Measurements from ENCODE around the gene HAUS8.

The HAUS8 gene

GRCh38 chr19:17073869-17074633, 1.2 kb downstream of the HAUS8 start:
- Mint-ChIP-seq H3K36me3 (ENCODE audit: low read depth) (peaks cover 78% of the 10 kb centered on the region), H3K4me3 (peak overlapping the region; percentile 98), H3K27me3 (no peaks in the 10 kb centered on the region), H3K27ac (peak overlapping the region; percentile 100), H3K9me3 (no peaks in the 10 kb centered on the region), H3K4me1 (ENCODE audit: low read depth) (peaks cover 52% of the 10 kb centered on the region)
- DNase-seq, result no peak

- DNase-seq, result no peak
- Mint-ChIP-seq H3K4me1 (ENCODE audit: low read depth) (peaks cover 31% of the 10 kb centered on the region), H3K4me3 (no peak overlapping the region), H3K27ac (no peak overlapping the region), H3K36me3 (ENCODE audit: low read depth) (peaks cover 82% of the 10 kb centered on the region), H3K27me3 (no peaks in the 10 kb centered on the region), H3K9me3 (no peaks in the 10 kb centered on the region)
Measured at GRCh38 chr19:17070912-17071311, 4.3 kb downstream of the HAUS8 start.

GRCh38 chr19:17070421-17070820, 4.8 kb downstream of the HAUS8 start:
- peaks cover 85% of the 10 kb centered on the region for H3K36me3 Mint-ChIP-seq (ENCODE audit: low read depth)
- H3K27ac Mint-ChIP-seq, result peak overlapping the region; percentile 26
- H3K4me1 Mint-ChIP-seq (ENCODE audit: low read depth), result peaks cover 34% of the 10 kb centered on the region
- H3K4me3 Mint-ChIP-seq, result no peak overlapping the region
- H3K9me3 Mint-ChIP-seq, result no peaks in the 10 kb centered on the region
- DNase-seq, result no peak
- no peaks in the 10 kb centered on the region for H3K27me3 Mint-ChIP-seq

GRCh38 chr19:17069193-17069592, 6.1 kb downstream of the HAUS8 start:
- DNase-seq, result no peak

GRCh38 chr19:17063428-17063827, 11.8 kb downstream of the HAUS8 start:
- H3K4me1 Mint-ChIP-seq (ENCODE audit: low read depth), result peaks cover 27% of the 10 kb centered on the region
- DNase-seq, result no peak
- H3K36me3 Mint-ChIP-seq (ENCODE audit: low read depth), result peaks cover 90% of the 10 kb centered on the region
- H3K27me3 Mint-ChIP-seq, result no peaks in the 10 kb centered on the region
- no peak overlapping the region for H3K27ac Mint-ChIP-seq
- no peaks in the 10 kb centered on the region for H3K9me3 Mint-ChIP-seq
- no peak overlapping the region for H3K4me3 Mint-ChIP-seq

More at GRCh38 chr19:17069193-17069592, 6.1 kb downstream of the HAUS8 start:
- Mint-ChIP-seq H3K36me3 (ENCODE audit: low read depth) (peaks cover 87% of the 10 kb centered on the region), H3K9me3 (no peaks in the 10 kb centered on the region), H3K27ac (no peak overlapping the region), H3K4me1 (ENCODE audit: low read depth) (peaks cover 39% of the 10 kb centered on the region), H3K4me3 (no peak overlapping the region), H3K27me3 (no peaks in the 10 kb centered on the region)

DNA sequence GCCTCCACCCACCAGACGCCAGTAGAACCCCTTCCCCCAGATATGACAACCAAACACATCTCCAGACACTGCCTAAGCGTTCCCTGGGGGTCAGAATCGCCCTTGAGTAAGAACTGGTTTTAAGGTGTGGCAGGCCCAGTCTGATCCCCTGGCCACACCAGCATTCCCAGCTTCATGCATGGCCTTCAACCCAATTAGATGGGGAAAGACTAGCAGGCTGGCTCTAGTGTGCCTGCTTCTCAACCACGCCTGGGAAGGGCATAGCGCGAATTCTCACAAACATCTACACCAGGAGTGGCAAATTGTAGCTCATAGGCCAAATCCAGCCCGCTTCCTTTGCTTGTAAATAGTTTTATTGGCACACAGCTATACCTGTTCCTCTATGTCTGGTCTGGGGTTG, 13.6 kb downstream of the HAUS8 start:
- H3K9me3 Mint-ChIP-seq, result no peaks in the 10 kb centered on the region
- no peaks in the 10 kb centered on the region for H3K27me3 Mint-ChIP-seq

GRCh38 chr19:17061205-17061604, 14.0 kb downstream of the HAUS8 start:
- H3K4me3 Mint-ChIP-seq, result no peak overlapping the region
- no peak overlapping the region for H3K27ac Mint-ChIP-seq
- no peaks in the 10 kb centered on the region for H3K27me3 Mint-ChIP-seq
- DNase-seq, result no peak
- H3K9me3 Mint-ChIP-seq, result no peaks in the 10 kb centered on the region
- H3K4me1 Mint-ChIP-seq (ENCODE audit: low read depth), result peaks cover 23% of the 10 kb centered on the region
- H3K36me3 Mint-ChIP-seq (ENCODE audit: low read depth), result peaks cover 92% of the 10 kb centered on the region

More for the DNA sequence above, 13.6 kb downstream of the HAUS8 start:
- DNase-seq, result no peak
- H3K27ac Mint-ChIP-seq, result no peak overlapping the region
- H3K4me3 Mint-ChIP-seq, result no peak overlapping the region
- H3K36me3 Mint-ChIP-seq (ENCODE audit: low read depth), result peaks cover 92% of the 10 kb centered on the region
- H3K4me1 Mint-ChIP-seq (ENCODE audit: low read depth), result peaks cover 23% of the 10 kb centered on the region

- H3K4me3 Mint-ChIP-seq, result no peak overlapping the region
- no peak for DNase-seq
- peaks cover 23% of the 10 kb centered on the region for H3K4me1 Mint-ChIP-seq (ENCODE audit: low read depth)
- H3K27me3 Mint-ChIP-seq, result no peaks in the 10 kb centered on the region
- peaks cover 93% of the 10 kb centered on the region for H3K36me3 Mint-ChIP-seq (ENCODE audit: low read depth)
- no peaks in the 10 kb centered on the region for H3K9me3 Mint-ChIP-seq
- H3K27ac Mint-ChIP-seq, result no peak overlapping the region
Measured at GRCh38 chr19:17060802-17061201, 14.4 kb downstream of the HAUS8 start.

DNA sequence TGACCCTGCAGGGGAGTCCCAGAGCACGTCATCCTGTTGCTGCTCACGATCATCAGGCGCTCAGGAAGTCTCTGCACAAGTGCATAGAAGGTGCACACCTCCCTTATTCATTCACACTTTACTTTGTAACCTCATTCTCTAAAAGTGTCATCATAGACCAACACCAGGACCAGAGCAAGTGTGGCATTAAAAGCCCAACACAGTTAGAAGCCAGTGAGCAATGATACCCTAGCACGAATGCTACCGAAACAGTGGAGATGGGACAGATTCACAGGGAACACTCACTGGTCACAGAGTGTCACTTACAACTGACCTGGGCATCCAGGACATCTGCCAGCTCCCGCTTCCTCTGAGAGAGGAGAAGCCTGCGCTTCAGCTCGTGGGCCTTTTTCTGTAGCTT, 17.0 kb downstream of the HAUS8 start:
- DNase-seq, result no peak
- H3K4me3 Mint-ChIP-seq, result no peak overlapping the region

GRCh38 chr19:17055636-17056035, 19.6 kb downstream of the HAUS8 start:
- Mint-ChIP-seq H3K4me3 (no peak overlapping the region), H3K27ac (no peak overlapping the region), H3K9me3 (no peaks in the 10 kb centered on the region), H3K27me3 (no peaks in the 10 kb centered on the region), H3K4me1 (ENCODE audit: low read depth) (no peaks in the 10 kb centered on the region), H3K36me3 (ENCODE audit: low read depth) (peaks cover 91% of the 10 kb centered on the region)
- no peak for DNase-seq

More for the DNA sequence above, 17.0 kb downstream of the HAUS8 start:
- H3K9me3 Mint-ChIP-seq, result no peaks in the 10 kb centered on the region
- peaks cover 91% of the 10 kb centered on the region for H3K36me3 Mint-ChIP-seq (ENCODE audit: low read depth)
- no peaks in the 10 kb centered on the region for H3K27me3 Mint-ChIP-seq
- H3K27ac Mint-ChIP-seq, result no peak overlapping the region
- peaks cover 1% of the 10 kb centered on the region for H3K4me1 Mint-ChIP-seq (ENCODE audit: low read depth)

- Mint-ChIP-seq H3K36me3 (ENCODE audit: low read depth) (peaks cover 91% of the 10 kb centered on the region), H3K27ac (no peak overlapping the region), H3K4me1 (ENCODE audit: low read depth) (no peaks in the 10 kb centered on the region), H3K27me3 (no peaks in the 10 kb centered on the region), H3K4me3 (no peak overlapping the region), H3K9me3 (no peaks in the 10 kb centered on the region)
- no peak for DNase-seq
Measured at GRCh38 chr19:17054746-17055145, 20.5 kb downstream of the HAUS8 start.

DNA sequence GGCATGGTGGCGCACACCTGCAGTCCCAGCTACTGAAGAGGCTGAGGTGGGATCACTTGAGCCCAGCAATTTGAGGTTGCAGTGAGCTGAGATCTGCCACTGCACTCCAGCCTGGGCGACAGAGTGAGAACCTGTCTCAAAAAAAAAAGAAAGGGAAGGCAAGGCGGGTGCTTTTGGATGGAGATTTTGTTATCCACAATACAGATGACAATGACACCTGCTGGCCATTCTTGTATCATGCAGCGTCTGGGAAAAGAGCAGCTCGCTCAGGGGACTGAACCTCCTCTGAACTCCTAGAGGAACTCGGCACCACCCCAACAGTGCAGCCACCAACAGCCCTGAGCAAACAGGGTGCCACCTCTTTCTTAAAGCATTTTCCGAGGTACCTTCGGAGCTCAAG, 22.8 kb downstream of the HAUS8 start:
- no peak for DNase-seq

DNA sequence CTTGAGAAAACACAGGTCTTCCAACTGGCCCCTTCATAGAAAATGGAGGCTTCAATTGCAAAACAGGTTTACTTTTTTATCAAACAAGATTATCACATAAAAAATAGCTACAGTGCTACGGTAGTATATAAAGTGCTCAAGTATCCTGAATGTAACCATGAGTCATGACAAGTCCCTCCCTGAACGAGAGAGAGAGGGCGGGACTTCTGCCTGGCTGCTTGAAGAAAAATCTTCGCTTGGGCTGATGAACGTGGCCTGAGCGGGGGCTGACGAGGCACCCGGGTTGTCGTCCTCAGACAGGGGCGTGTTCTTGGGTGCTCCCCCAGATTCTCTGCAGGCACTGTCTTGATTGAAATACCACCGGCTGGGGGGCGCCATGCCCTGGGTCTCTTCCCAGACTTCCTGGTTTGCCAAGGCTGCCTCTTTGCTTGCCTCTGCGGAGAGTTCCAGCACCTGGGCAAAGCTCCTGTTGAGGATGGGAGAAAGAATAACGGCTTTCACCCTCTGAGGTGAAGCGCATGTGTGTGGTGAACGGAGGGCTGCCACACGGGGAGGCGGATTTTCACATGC, 25.5 kb downstream of the HAUS8 start:
- H3K27ac Mint-ChIP-seq, result no peak overlapping the region
- H3K27me3 Mint-ChIP-seq, result no peaks in the 10 kb centered on the region
- DNase-seq, result no peak
- peaks cover 74% of the 10 kb centered on the region for H3K36me3 Mint-ChIP-seq (ENCODE audit: low read depth)
- no peak overlapping the region for H3K4me3 Mint-ChIP-seq
- H3K9me3 Mint-ChIP-seq, result no peaks in the 10 kb centered on the region
- no peaks in the 10 kb centered on the region for H3K4me1 Mint-ChIP-seq (ENCODE audit: low read depth)

More for the DNA sequence above, 22.8 kb downstream of the HAUS8 start:
- Mint-ChIP-seq H3K27ac (no peak overlapping the region), H3K4me3 (no peak overlapping the region), H3K9me3 (no peaks in the 10 kb centered on the region), H3K36me3 (ENCODE audit: low read depth) (peaks cover 90% of the 10 kb centered on the region), H3K4me1 (ENCODE audit: low read depth) (no peaks in the 10 kb centered on the region), H3K27me3 (no peaks in the 10 kb centered on the region)

DNA sequence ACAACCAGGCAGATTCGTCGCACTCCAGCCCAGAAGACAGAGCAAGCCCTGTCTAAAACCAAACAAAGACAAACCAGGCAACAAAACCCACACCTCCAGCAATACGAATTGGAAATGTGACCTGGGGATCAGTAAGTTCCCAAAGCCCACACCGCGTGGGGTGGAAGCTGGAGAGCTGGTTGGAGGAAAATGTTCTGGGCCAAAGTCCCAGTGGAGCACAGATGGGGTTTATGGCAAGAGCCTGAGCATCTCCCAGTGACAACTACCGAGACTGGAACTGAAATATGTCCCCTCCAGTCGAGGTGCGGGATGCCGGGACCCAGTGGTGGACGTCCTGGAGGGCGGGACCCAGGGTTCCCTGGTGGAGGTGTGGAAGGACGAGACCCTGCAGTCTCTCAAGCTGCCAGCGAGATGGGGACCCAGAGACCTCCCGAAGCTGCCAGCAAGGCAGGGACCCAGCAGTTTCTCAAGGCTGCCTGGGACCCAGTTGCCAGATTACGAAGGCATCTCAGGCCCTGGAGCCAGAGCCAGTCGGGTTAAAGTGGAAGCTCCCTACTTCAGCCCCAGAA, 26.3 kb downstream of the HAUS8 start:
- H3K4me1 Mint-ChIP-seq (ENCODE audit: low read depth), result no peaks in the 10 kb centered on the region
- H3K9me3 Mint-ChIP-seq, result no peaks in the 10 kb centered on the region
- DNase-seq, result no peak
- no peak overlapping the region for H3K4me3 Mint-ChIP-seq
- no peak overlapping the region for H3K27ac Mint-ChIP-seq
- no peaks in the 10 kb centered on the region for H3K27me3 Mint-ChIP-seq
- H3K36me3 Mint-ChIP-seq (ENCODE audit: low read depth), result peaks cover 66% of the 10 kb centered on the region

DNA sequence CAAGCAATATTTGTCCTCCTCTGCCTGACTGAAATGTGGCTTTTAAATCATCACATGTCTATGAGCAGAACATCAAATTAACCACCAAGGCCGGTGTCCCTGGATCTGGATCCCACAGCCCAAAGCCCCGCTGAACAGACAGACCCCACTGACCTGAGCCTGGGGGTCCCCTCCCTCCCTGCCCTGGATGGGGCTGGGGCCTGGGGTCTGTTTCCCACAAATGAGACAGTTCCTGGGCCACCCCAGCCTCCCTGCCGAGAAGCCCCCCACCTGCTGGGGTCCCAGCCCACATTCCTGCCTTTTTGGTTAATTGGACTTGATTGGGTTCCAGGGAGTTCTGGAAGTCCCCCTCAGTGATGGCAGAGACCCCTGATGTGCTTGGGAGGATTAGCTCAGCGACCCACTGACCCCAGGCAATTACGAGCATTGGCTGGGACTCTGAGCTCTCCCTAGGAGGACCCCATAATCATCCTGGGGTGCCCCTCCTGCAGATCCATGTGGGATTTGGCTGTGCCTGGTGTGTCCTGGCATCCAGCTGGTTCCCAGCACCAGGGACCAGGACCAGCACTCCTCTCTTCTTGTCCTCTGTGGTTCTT, 29.2 kb downstream of the HAUS8 start:
- H3K27ac Mint-ChIP-seq, result no peak overlapping the region
- H3K36me3 Mint-ChIP-seq (ENCODE audit: low read depth), result peaks cover 38% of the 10 kb centered on the region
- H3K4me3 Mint-ChIP-seq, result no peak overlapping the region
- no peaks in the 10 kb centered on the region for H3K9me3 Mint-ChIP-seq
- DNase-seq, result no peak
- H3K27me3 Mint-ChIP-seq, result no peaks in the 10 kb centered on the region
- H3K4me1 Mint-ChIP-seq (ENCODE audit: low read depth), result no peaks in the 10 kb centered on the region

All from activated T-cell treated with anti-CD3 and anti-CD28 coated beads, Interleukin-2, amount 50 U/mL, for 24 hours (primary cell).